Neural cell (in vitro differentiated cells): ENCODE measurements around the gene ZNF33B. TPM values are rescaled to one million over a fixed set of nuclear protein-coding genes. Genes with fewer than 3 reads are reported as not detected.

Experiments
- H2AFZ ChIP-seq: fragments of 200-600, 300-800 bp; sonication (generic), shearing (Covaris generic); 2 replicates; pipeline ENCODE4 v1.6.0; 2014; ENCODE audit warnings: low read depth, mild to moderate bottlenecking, antibody characterized with exemption, low read length, moderate library complexity
- H3F3A ChIP-seq: fragments of 200-600 bp; shearing (Covaris generic); 2 replicates; pipeline ENCODE4 v1.6.1; 2016; ENCODE audit warnings: mild to moderate bottlenecking, moderate library complexity, mixed read lengths, antibody characterized with exemption, low read length; ENCODE audit not compliant: insufficient read depth, poor library complexity, severe bottlenecking
- H3K27ac ChIP-seq: fragments of 200-600, 300-800 bp; sonication (generic), shearing (Covaris generic); 2 replicates; pipeline ENCODE4 v1.5.1; 2014; ENCODE audit warnings: mild to moderate bottlenecking, low read length, moderate library complexity
- H3K27me3 ChIP-seq: fragments of 300-800, 200-600 bp; sonication (generic), shearing (Covaris generic); 2 replicates; pipeline ENCODE4 v1.6.0; 2014; ENCODE audit warnings: mild to moderate bottlenecking, low read depth, low read length, moderate library complexity; ENCODE audit not compliant: insufficient read depth
- H3K36me3 ChIP-seq: fragments of 300-800, 200-600 bp; sonication (generic), shearing (Covaris generic); 2 replicates; pipeline ENCODE4 v1.5.1; 2014; ENCODE audit warnings: mild to moderate bottlenecking, antibody characterized with exemption, low read length, moderate library complexity; ENCODE audit not compliant: insufficient read depth
- H3K4me2 ChIP-seq: fragments of 300-800, 200-600 bp; sonication (generic), shearing (Covaris generic); 2 replicates; pipeline ENCODE4 v1.6.0; 2014; ENCODE audit warnings: mild to moderate bottlenecking, low read length
- H3K4me3 ChIP-seq: fragments of 300-800, 200-600 bp; sonication (generic), shearing (Covaris generic); 2 replicates; pipeline ENCODE4 v1.5.1; 2014; ENCODE audit warnings: mild to moderate bottlenecking, low read length, moderate library complexity
- H3K79me2 ChIP-seq: fragments of 200-600 bp; shearing (Covaris generic); replicated peaks from 2 replicates; pipeline ENCODE4 v1.6.0; 2014; ENCODE audit warnings: mild to moderate bottlenecking, low read length, moderate library complexity; ENCODE audit not compliant: insufficient read depth
- H3K9ac ChIP-seq: fragments of 300-800, 200-600 bp; sonication (generic), shearing (Covaris generic); 2 replicates; pipeline ENCODE4 v1.6.1; 2016; ENCODE audit warnings: mild to moderate bottlenecking, low read length, mixed read lengths
- H3K9me2 ChIP-seq: fragments of 200-600 bp; shearing (Covaris generic); 2 replicates; pipeline ENCODE4 v1.6.1; 2016; ENCODE audit warnings: mild to moderate bottlenecking, low read length, mixed read lengths; ENCODE audit not compliant: insufficient read depth
- H3K9me3 ChIP-seq: fragments of 200-600, 300-800 bp; sonication (generic), shearing (Covaris generic); 2 replicates; pipeline ENCODE4 v1.6.1; 2016; ENCODE audit warnings: mild to moderate bottlenecking, mixed run types, low read length, moderate library complexity, mixed read lengths
- H4K20me1 ChIP-seq: fragments of 200-600 bp; shearing (Covaris generic); 2 replicates; pipeline ENCODE4 v1.6.1; 2016; ENCODE audit warnings: mild to moderate bottlenecking, mixed run types; ENCODE audit not compliant: insufficient read depth
- EP300 ChIP-seq: fragments of 450-650 bp; conservative IDR thresholded peaks from 2 replicates; pipeline ENCODE4 v1.6.1; 2014; ENCODE audit warnings: antibody characterized with exemption, mild to moderate bottlenecking, moderate library complexity; ENCODE audit not compliant: poor library complexity, severe bottlenecking
- EZH2 ChIP-seq: fragments of 200-600, 300-800 bp; shearing (Covaris generic), sonication (generic); IDR thresholded peaks from 2 replicates; pipeline ENCODE4 v1.6.1; 2014; ENCODE audit warnings: antibody characterized with exemption, low read length, borderline replicate concordance, mild to moderate bottlenecking; ENCODE audit not compliant: insufficient read depth, poor library complexity, severe bottlenecking
- MXI1 ChIP-seq: fragments of 450-650 bp; conservative IDR thresholded peaks from 2 replicates; pipeline ENCODE4 v1.6.1; 2014; ENCODE audit warnings: antibody characterized with exemption, mild to moderate bottlenecking; ENCODE audit not compliant: poor library complexity, severe bottlenecking
- POLR2AphosphoS5 ChIP-seq: IDR thresholded peaks from 2 replicates; pipeline ENCODE4 v1.6.1; 2012
- RAD21 ChIP-seq: fragments of 450-650 bp; conservative IDR thresholded peaks from 2 replicates; pipeline ENCODE4 v1.6.1; 2014; ENCODE audit warnings: antibody characterized with exemption, mild to moderate bottlenecking, moderate library complexity
- REST ChIP-seq: IDR thresholded peaks from 2 replicates; pipeline ENCODE4 v1.6.1; 2012; ENCODE audit warnings: borderline replicate concordance
- SMC3 ChIP-seq: fragments of 450-650 bp; conservative IDR thresholded peaks from 2 replicates; pipeline ENCODE4 v1.6.1; 2014; ENCODE audit warnings: antibody characterized with exemption, mild to moderate bottlenecking, moderate library complexity; ENCODE audit not compliant: poor library complexity
- TAF1 ChIP-seq: IDR thresholded peaks from 2 replicates; pipeline ENCODE4 v1.6.1; 2012; ENCODE audit warnings: low read depth
- polyA plus RNA-seq: library from polyadenylated mRNA; depleted of rRNA; stranded (reverse); fragments of >200 nt; gene quantifications from 2 replicates; pipeline ENCODE4 v1.2.3, GENCODE V29; 2014
- TF ChIP-seq, protein P1 (sequence below): fragments of 450-650 bp; IDR thresholded peaks from 2 replicates; pipeline ENCODE4 v1.5.1; 2014; ENCODE audit warnings: antibody characterized with exemption, mild to moderate bottlenecking, moderate library complexity; ENCODE audit not compliant: poor library complexity, severe bottlenecking

The ZNF33B gene
- polyA plus RNA-seq, 1 donor from 2014 or later, result 50.0 TPM

GRCh38 chr10:42645516-42645915, 7.1 kb upstream of the ZNF33B start:
- no peak overlapping the region for H2AFZ ChIP-seq
- H4K20me1 ChIP-seq, result no peaks in the 10 kb centered on the region
- H3K4me3 ChIP-seq, result no peak overlapping the region
- no peak overlapping the region for H3K4me2 ChIP-seq
- H3K79me2 ChIP-seq, result no peaks in the 10 kb centered on the region
- H3F3A ChIP-seq, result no peaks in the 10 kb centered on the region
- no peaks in the 10 kb centered on the region for H3K27me3 ChIP-seq
- no peak overlapping the region for H3K27ac ChIP-seq
- no peaks in the 10 kb centered on the region for H3K9me2 ChIP-seq
- TF ChIP-seq, protein P1, sequence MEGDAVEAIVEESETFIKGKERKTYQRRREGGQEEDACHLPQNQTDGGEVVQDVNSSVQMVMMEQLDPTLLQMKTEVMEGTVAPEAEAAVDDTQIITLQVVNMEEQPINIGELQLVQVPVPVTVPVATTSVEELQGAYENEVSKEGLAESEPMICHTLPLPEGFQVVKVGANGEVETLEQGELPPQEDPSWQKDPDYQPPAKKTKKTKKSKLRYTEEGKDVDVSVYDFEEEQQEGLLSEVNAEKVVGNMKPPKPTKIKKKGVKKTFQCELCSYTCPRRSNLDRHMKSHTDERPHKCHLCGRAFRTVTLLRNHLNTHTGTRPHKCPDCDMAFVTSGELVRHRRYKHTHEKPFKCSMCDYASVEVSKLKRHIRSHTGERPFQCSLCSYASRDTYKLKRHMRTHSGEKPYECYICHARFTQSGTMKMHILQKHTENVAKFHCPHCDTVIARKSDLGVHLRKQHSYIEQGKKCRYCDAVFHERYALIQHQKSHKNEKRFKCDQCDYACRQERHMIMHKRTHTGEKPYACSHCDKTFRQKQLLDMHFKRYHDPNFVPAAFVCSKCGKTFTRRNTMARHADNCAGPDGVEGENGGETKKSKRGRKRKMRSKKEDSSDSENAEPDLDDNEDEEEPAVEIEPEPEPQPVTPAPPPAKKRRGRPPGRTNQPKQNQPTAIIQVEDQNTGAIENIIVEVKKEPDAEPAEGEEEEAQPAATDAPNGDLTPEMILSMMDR, result no peak
- TF ChIP-seq POLR2AphosphoS5 (no peak), EZH2 (no peak), MXI1 (no peak), TAF1 (no peak), RAD21 (no peak), EP300 (no peak), SMC3 (no peak), REST (no peak)
- no peaks in the 10 kb centered on the region for H3K36me3 ChIP-seq
- no peak overlapping the region for H3K9ac ChIP-seq
- no peaks in the 10 kb centered on the region for H3K9me3 ChIP-seq

DNA sequence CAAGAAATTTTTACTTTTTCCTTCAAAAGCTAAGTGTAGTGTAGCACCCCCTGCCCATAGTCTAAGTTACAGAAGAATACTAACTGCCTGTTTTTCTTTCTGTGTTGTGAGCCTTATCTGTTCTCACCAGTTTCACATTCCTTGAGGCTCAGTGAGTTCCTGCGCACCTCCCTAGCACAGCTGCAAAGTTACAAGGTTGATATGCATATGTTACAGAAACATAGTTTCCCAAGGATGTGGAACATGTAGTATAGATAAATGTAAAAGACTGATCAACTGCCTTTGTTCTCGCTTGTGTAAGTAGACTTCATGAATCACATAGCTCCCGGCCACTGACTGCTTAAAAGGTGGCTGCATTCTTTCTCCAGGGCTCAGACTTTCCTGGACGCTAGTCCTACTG, 6.7 kb upstream of the ZNF33B start:
- no peak overlapping the region for H3K4me3 ChIP-seq
- H3K27ac ChIP-seq, result no peak overlapping the region
- no peak overlapping the region for H3K4me2 ChIP-seq
- no peaks in the 10 kb centered on the region for H3K27me3 ChIP-seq
- H4K20me1 ChIP-seq, result no peaks in the 10 kb centered on the region
- no peaks in the 10 kb centered on the region for H3K9me3 ChIP-seq
- no peak overlapping the region for H2AFZ ChIP-seq
- no peaks in the 10 kb centered on the region for H3F3A ChIP-seq
- TF ChIP-seq MXI1 (no peak), TAF1 (no peak), EZH2 (no peak), POLR2AphosphoS5 (no peak), SMC3 (no peak), REST (no peak), EP300 (no peak), RAD21 (no peak)
- TF ChIP-seq, protein P1, result no peak
- H3K79me2 ChIP-seq, result no peaks in the 10 kb centered on the region
- no peak overlapping the region for H3K9ac ChIP-seq
- H3K36me3 ChIP-seq, result no peaks in the 10 kb centered on the region
- no peaks in the 10 kb centered on the region for H3K9me2 ChIP-seq
